K562 (cell line): ENCODE measurements around the gene ZC3H12C. TPM values are rescaled to one million over a fixed set of nuclear protein-coding genes. Genes with fewer than 3 reads are reported as not detected.

Source experiments
- CBX3 ChIP-seq, 2 experiments: IDR thresholded peaks; 1 replicate in 1 of 2; 2 replicates in 1 of 2; pipeline ENCODE4 v1.6.1; 2012; ENCODE audit warnings: inconsistent platforms in 2 of 2, low read length in 2 of 2, borderline replicate concordance in 1 of 2, control low read depth in 1 of 2
- CLOCK ChIP-seq: fragments of 250-450 bp; sonication (Bioruptor Pico); IDR thresholded peaks from 2 replicates; pipeline ENCODE4 v1.4.0; 2020; ENCODE audit warnings: mild to moderate bottlenecking, moderate library complexity, borderline replicate concordance
- E2F4 ChIP-seq: sonication (generic); formaldehyde crosslinking; IDR thresholded peaks from 2 replicates; pipeline ENCODE4 v1.8.0; 2022; ENCODE audit warnings: mild to moderate bottlenecking, low read depth, missing genetic modification reagents
- E2F8 ChIP-seq: fragments of 450-650 bp; IDR thresholded peaks from 2 replicates; pipeline ENCODE4 v1.7.1; 2018; ENCODE audit warnings: mild to moderate bottlenecking, low read depth; ENCODE audit not compliant: partially characterized antibody
- NEUROD1 ChIP-seq: fragments of 150-350 bp; IDR thresholded peaks from 2 replicates; pipeline ENCODE4 v1.6.1; 2014; ENCODE audit warnings: borderline replicate concordance, low read length, low read depth; ENCODE audit not compliant: partially characterized antibody
- RBM15 ChIP-seq: fragments of 200-400 bp; formaldehyde crosslinking; IDR thresholded peaks from 2 replicates; pipeline ENCODE4 v1.6.1; 2018; ENCODE audit warnings: mild to moderate bottlenecking, low read length, moderate library complexity; ENCODE audit not compliant: insufficient read depth
- RBM17 ChIP-seq: fragments of 200-400 bp; formaldehyde crosslinking; IDR thresholded peaks from 2 replicates; pipeline ENCODE4 v1.6.1; 2017; ENCODE audit warnings: low read depth, mild to moderate bottlenecking, low read length, borderline replicate concordance
- SIN3A ChIP-seq, 2 experiments: fragments of 150-350 bp in 1 of 2; IDR thresholded peaks; 2 replicates each; pipeline ENCODE4 v1.6.1; 2011 to 2016; ENCODE audit warnings: borderline replicate concordance in 2 of 2, low read depth in 2 of 2, low read length in 2 of 2, mild to moderate bottlenecking in 2 of 2, moderate library complexity in 2 of 2; ENCODE audit not compliant: control insufficient read depth in 1 of 2
- ZBTB17 ChIP-seq: fragments of 450-650 bp; formaldehyde crosslinking; IDR thresholded peaks from 2 replicates; pipeline ENCODE4 v1.4.0; 2020; ENCODE audit warnings: mild to moderate bottlenecking
- ZNF318 ChIP-seq, 2 experiments: fragments of 450-650 bp; IDR thresholded peaks; 2 replicates each; pipeline ENCODE4 v1.6.1; 2016; ENCODE audit warnings: mild to moderate bottlenecking in 2 of 2, borderline replicate concordance in 1 of 2, low read depth in 1 of 2, moderate library complexity in 1 of 2
- ZNF384 ChIP-seq: IDR thresholded peaks from 2 replicates; pipeline ENCODE4 v1.6.1; 2012; ENCODE audit warnings: low read depth, low read length, improper control_type of control experiment
- ZNF444 ChIP-seq: fragments of 250-450 bp; sonication (Bioruptor Pico); IDR thresholded peaks from 2 replicates; pipeline ENCODE4 v1.4.0; 2020; ENCODE audit warnings: mild to moderate bottlenecking, moderate library complexity
- polyA plus RNA-seq, 8 experiments: library from polyadenylated mRNA; depleted of rRNA in 4 of 8; stranded (reverse) in 5 of 8; unstranded in 3 of 8; fragments of >200 nt; fragmentation: Nextera tagmentation in 2 of 8; fragmentation: Illumina TruSeq in 1 of 8; extraction: Ambion mirVana in 2 of 8; extraction: Trizol in 1 of 8; gene quantifications; 2 replicates each; pipeline versions ENCODE4 v1.2.1 to v1.2.3, GENCODE V29; 2011 to 2014; ENCODE audit warnings: inconsistent platforms in 1 of 8, missing spikeins in 1 of 8
- total RNA-seq, 7 experiments: library from RNA; depleted of rRNA in 6 of 7; stranded (reverse); fragments of >200 nt in 6 of 7; fragmentation: Illumina TruSeq in 2 of 7; extraction: Trizol in 2 of 7; gene quantifications; 2 replicates each; pipeline versions ENCODE4 v1.2.1 to v1.2.3, GENCODE V29; 2011 to 2021; ENCODE audit warnings: low replicate concordance in 1 of 7

The ZC3H12C gene
- total and polyA plus RNA-seq, 9 of the 15 experiments (the other 6 are each of a cell fraction or from before 2014, with no cell fraction given), result 0.56 to 5.9 (median 3.3) TPM

- TF ChIP-seq ZNF318 (IDR thresholded peaks at IDR 0.05; ENCODE audit: borderline replicate concordance in 1 of 2, low read depth in 1 of 2) (no peak), RBM15 (no peak), E2F8 (no peak), NEUROD1 (no peak), ZNF384 (no peak), E2F4 (CRISPR knock-in tag) (no peak), CBX3 (IDR thresholded peaks at IDR 0.05; ENCODE audit: borderline replicate concordance in 1 of 2, low read length in 2 of 2) (no peak), ZBTB17 (CRISPR knock-in tag) (0 out of 2 replicates have a peak, but pooled peaks have one; percentile 23), SIN3A (IDR thresholded peaks at IDR 0.05; ENCODE audit: borderline replicate concordance in 2 of 2, control insufficient read depth in 1 of 2, low read depth in 2 of 2, low read length in 2 of 2) (no peak), RBM17 (no peak), ZNF444 (CRISPR knock-in tag) (no peak), CLOCK (CRISPR knock-in tag) (no peak)
Measured at GRCh38 chr11:110074499-110074898, 18.7 kb upstream of the ZC3H12C start (continued).
